ENCODE measurements around the gene NPAS3. TPM values are rescaled to one million over a fixed set of nuclear protein-coding genes. Genes with fewer than 3 reads are reported as not detected.

NPAS3 gene
- total RNA-seq, 6 experiments from 2014 or later = 0.11 to 0.83 (median 0.21) TPM; not detected in 2

- 36% methylated on average over 7 of the region's 7 CpGs for WGBS (ENCODE audit: insufficient coverage, low coverage, low lambda C conversion rate, missing lambda C conversion rate)
- TF ChIP-seq CTCF (IDR thresholded peaks at IDR 0.05) = no peak
- TF ChIP-seq POLR2A (IDR thresholded peaks at IDR 0.05) = no peak
These were observed 491.8 kb downstream of the NPAS3 start for GRCh38 chr14:33430414-33431035.

GRCh38 chr14:33432407-33433023, 493.8 kb downstream of the NPAS3 start:
- peak; percentile 13 to 38 (median 26) for TF ChIP-seq CTCF (IDR thresholded peaks at IDR 0.05)
- no peak for TF ChIP-seq POLR2A (IDR thresholded peaks at IDR 0.05)
- Histone ChIP-seq H3K4me1 (no peaks in the 10 kb centered on the region), H3K27ac (no peak overlapping the region), H3K4me3 (no peak overlapping the region), H3K27me3 (no peaks in the 10 kb centered on the region), H3K36me3 (no peaks in the 10 kb centered on the region), H3K9me3 (no peaks in the 10 kb centered on the region)
- DNase-seq = no peak
- WGBS (ENCODE audit: insufficient coverage, low coverage, low lambda C conversion rate, missing lambda C conversion rate) = 27% methylated on average over 3 of the region's 3 CpGs
- peak in 1 of 4 donors; percentile 42 for ATAC-seq
- intact Hi-C loops (cut with DNase I) = no loop called here

More at GRCh38 chr14:33430414-33431035, 491.8 kb downstream of the NPAS3 start:
- DNase-seq (no peak), ATAC-seq (no peak)
- no peak overlapping the region for H3K27ac ChIP-seq
- H3K4me1 ChIP-seq = no peaks in the 10 kb centered on the region
- no peaks in the 10 kb centered on the region for H3K27me3 ChIP-seq
- H3K36me3 ChIP-seq = no peaks in the 10 kb centered on the region
- intact Hi-C loops (cut with DNase I) = no loop called here
- no peaks in the 10 kb centered on the region for H3K9me3 ChIP-seq
- H3K4me3 ChIP-seq = no peak overlapping the region

- intact Hi-C loops (cut with DNase I) = no loop called here
- ATAC-seq (no peak), DNase-seq (no peak)
- 78% methylated on average over 1 of the region's 1 CpG for WGBS (ENCODE audit: insufficient coverage, low coverage, low lambda C conversion rate, missing lambda C conversion rate)
- Histone ChIP-seq H3K27me3 (no peaks in the 10 kb centered on the region), H3K4me1 (no peaks in the 10 kb centered on the region), H3K4me3 (no peak overlapping the region), H3K9me3 (no peaks in the 10 kb centered on the region), H3K27ac (no peak overlapping the region), H3K36me3 (no peaks in the 10 kb centered on the region)
- TF ChIP-seq POLR2A (IDR thresholded peaks at IDR 0.05) = no peak
- TF ChIP-seq CTCF (IDR thresholded peaks at IDR 0.05) = no peak
These were observed 494.7 kb downstream of the NPAS3 start for GRCh38 chr14:33433396-33433795.

- TF ChIP-seq CTCF (IDR thresholded peaks at IDR 0.05) = no peak
- no peak for TF ChIP-seq POLR2A (IDR thresholded peaks at IDR 0.05)
- intact Hi-C loops (cut with DNase I) = no loop called here
- Histone ChIP-seq H3K4me3 (no peak overlapping the region), H3K27me3 (no peaks in the 10 kb centered on the region), H3K4me1 (no peaks in the 10 kb centered on the region), H3K9me3 (no peaks in the 10 kb centered on the region), H3K36me3 (no peaks in the 10 kb centered on the region), H3K27ac (no peak overlapping the region)
- no peak for ATAC-seq
- no peak for DNase-seq
- WGBS (ENCODE audit: insufficient coverage, low coverage, low lambda C conversion rate, missing lambda C conversion rate) = 58% methylated on average over 8 of the region's 8 CpGs
These were observed 497.4 kb downstream of the NPAS3 start for GRCh38 chr14:33435911-33436689.
